GM13976 (cell line): ENCODE results near the gene FAM161B.

Source experiments
- DNase-seq: peaks from one replicate; pipeline ENCODE4 v3.0.0; 2012; ENCODE audit warnings: low spot score
- in situ Hi-C: fragments of 300-500 bp; cut with MboI; formaldehyde crosslinking; loops from one replicate; pipeline ENCODE4 v1.12.0; 2022; ENCODE audit warnings: low sequenced_read_pairs, mixed read lengths, inconsistent platforms; ENCODE audit not compliant: unreplicated experiment
- TF ChIP-seq, protein P1 (sequence below): IDR thresholded peaks from 2 replicates; pipeline ENCODE4 v1.5.1; 2012; ENCODE audit warnings: borderline replicate concordance, mild to moderate bottlenecking; ENCODE audit not compliant: insufficient read depth; ENCODE audit errors: extremely low read depth, missing control alignments, control extremely low read depth

FAM161B gene, protein sequence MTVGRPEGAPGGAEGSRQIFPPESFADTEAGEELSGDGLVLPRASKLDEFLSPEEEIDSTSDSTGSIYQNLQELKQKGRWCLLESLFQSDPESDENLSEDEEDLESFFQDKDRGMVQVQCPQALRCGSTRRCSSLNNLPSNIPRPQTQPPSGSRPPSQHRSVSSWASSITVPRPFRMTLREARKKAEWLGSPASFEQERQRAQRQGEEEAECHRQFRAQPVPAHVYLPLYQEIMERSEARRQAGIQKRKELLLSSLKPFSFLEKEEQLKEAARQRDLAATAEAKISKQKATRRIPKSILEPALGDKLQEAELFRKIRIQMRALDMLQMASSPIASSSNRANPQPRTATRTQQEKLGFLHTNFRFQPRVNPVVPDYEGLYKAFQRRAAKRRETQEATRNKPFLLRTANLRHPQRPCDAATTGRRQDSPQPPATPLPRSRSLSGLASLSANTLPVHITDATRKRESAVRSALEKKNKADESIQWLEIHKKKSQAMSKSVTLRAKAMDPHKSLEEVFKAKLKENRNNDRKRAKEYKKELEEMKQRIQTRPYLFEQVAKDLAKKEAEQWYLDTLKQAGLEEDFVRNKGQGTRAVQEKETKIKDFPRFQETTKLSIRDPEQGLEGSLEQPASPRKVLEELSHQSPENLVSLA

DNA sequence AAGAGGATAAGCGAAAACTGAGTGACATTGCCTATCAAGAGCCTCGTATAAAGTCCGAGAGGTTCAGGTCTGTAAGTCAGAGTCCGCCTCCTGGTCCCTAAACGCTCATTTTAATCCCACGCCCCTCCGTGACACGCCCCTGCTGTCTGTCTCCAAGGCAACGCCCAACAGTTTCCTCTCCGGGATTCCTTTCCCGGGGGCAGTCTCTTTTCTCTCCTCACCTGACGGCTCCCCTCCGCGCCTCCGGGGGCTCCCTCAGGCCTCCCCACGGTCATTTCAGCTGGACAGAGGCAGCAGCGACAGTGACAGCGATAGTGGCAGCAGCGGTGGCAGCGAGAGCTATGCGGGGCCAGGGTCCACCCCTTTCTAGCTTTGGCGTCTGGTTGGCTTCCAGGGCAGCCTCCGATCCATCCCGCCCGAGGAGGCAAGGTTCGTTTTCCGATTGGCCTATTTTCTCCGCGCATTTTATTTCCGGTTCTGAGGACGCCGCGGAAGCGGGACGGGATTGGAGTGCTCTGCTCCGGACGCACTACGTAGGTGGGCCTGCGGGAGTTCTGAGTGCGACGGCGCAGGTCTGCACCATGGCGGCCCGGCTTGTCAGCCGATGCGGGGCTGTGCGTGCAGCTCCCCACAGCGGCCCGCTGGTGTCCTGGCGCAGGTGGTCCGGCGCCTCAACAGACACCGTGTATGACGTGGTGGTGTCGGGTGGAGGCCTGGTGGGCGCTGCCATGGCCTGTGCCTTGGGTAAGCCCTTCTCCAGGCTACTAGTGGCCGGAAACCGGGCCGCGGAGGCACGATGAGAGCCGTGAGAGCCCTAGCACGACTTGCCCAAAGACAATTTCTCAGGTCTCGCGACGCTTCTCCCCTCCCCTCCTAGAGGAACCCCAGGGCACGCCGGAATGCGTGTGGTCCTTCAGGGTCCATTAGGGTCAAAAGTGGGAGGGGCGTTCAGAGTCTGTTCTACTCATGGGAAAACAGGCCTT lies at the start of gene FAM161B, which contains the start of gene COQ6:
TSS of gene FAM161B (minus strand) at position 343 of the 983 bp plus-strand sequence. CDS start at position 275, 68 bp downstream.
TSS of gene COQ6 (plus strand) at position 551 of the 983 bp plus-strand sequence. CDS start at position 582, 31 bp downstream.
- TF ChIP-seq, protein P1, sequence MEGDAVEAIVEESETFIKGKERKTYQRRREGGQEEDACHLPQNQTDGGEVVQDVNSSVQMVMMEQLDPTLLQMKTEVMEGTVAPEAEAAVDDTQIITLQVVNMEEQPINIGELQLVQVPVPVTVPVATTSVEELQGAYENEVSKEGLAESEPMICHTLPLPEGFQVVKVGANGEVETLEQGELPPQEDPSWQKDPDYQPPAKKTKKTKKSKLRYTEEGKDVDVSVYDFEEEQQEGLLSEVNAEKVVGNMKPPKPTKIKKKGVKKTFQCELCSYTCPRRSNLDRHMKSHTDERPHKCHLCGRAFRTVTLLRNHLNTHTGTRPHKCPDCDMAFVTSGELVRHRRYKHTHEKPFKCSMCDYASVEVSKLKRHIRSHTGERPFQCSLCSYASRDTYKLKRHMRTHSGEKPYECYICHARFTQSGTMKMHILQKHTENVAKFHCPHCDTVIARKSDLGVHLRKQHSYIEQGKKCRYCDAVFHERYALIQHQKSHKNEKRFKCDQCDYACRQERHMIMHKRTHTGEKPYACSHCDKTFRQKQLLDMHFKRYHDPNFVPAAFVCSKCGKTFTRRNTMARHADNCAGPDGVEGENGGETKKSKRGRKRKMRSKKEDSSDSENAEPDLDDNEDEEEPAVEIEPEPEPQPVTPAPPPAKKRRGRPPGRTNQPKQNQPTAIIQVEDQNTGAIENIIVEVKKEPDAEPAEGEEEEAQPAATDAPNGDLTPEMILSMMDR: peak; percentile 12
- in situ Hi-C loops: no loop called here
- DNase-seq: peak; percentile 92

DNA sequence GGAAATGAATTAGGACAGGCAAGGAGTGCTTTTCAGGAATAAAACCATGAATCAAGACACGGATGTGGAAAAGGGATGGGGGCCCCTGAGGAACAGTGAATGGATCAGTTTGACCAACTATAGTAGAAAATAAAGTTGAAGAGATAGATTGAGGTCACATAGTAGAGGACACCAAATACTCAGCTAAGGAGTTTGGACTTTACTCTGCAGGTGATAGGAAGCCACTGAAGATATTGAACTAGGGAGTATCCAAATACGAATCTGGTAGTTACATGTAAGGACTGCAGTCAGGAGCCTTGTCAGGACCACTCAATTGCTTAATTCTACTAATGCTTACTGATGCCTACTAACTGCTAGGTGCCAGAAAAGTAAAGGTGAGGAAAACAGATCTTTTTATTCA lies 48.8 kb upstream of the FAM161B start:
- in situ Hi-C loops: no loop called here
- TF ChIP-seq, protein P1: no peak
- DNase-seq: no peak

DNA sequence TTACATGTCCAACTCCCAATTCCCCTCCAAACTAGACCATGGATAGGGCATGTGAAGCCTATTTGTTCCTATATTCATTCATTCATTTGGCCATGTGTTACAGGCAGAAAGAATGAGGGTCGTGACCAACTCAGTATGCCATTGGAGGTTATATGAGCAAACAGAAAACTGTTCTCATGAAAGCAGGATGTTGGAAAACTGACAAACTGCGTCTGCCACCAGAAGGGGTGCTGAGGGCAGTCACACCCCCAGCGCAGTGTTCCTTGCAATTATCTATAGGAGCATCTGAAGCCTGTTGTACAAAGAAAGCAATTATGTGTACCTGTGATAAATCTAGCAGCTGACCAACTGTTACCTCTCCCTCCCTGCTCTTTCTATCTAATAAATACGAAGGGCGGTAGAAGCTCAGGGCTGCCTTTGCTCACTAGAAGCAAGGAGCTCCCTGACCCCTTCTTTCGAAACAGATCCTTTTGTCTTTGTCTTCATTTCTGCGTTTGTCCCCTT lies 48.1 kb upstream of the FAM161B start:
- TF ChIP-seq, protein P1: no peak
- in situ Hi-C loops: no loop called here
- no peak for DNase-seq

DNA sequence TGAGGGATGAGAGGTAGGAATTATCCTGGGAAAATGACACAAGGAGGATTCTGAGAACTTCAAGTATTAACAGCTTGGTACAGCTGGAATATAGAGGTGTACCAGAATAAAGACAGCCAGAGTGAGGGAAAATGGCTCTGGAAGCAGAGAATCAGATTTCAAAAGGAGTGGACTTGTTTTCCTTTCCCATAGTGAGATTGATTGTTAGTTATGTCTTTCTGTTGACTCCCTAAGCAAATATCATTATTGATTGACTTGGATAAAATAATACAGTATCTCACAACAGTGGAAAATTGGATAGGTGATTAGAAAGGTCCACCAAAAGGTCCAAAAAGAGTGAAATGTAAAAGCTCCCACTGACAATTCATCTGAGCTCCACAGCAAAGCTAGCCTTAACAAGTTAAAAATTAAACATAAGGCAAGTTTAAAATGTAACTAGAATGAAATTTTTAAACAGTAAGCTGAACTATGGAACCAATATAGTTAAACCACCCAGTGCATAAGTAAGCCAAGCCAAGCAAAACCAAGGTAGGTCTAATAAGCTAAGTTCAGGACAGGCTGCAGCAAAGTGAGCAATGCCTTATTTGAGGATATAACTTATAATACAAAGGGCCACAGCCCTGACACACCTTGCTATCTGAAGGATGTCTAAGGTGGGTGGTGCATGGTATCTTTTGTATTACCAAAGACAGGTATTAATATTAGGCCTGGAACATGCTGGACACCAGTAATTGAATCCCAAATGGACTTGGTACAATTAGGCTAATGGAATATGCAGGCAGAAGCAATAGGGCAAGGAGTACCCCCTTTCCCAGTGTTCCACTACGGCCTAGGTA lies 47.4 kb upstream of the FAM161B start:
- TF ChIP-seq, protein P1: no peak
- DNase-seq: no peak
- in situ Hi-C loops: no loop called here

DNA sequence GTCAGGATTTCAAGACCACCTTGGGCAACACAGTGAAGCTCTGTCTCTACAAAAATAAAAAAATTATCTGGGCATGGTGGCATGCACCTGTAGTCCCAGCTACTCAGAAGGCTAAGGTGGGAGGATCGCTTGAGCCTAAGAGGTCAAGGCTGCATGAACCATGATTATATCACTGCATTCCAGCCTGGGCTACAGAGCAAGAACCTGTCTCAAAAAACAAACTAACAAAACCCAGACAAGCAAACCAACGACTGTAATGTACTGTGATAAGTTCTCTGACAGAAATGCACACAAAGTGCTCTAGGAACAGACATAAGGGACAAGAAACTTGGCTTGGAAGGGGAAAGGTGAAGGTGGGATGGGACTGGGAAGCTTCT lies 46.8 kb upstream of the FAM161B start:
- no peak for DNase-seq
- in situ Hi-C loops: no loop called here
- TF ChIP-seq, protein P1: no peak
